GM12878 (cell line): ENCODE results near the gene RHOT1. TPM values are rescaled to one million over a fixed set of nuclear protein-coding genes. Genes with fewer than 3 reads are reported as not detected.

Experiments
- ATAC-seq: fragments of 200-7000 bp; cut with Tn5 transposase; 3 replicates; pipeline ENCODE4 v1.9.1; 2020; ENCODE audit warnings: mild to moderate bottlenecking, moderate library complexity
- BruUV-seq: library from RNA; stranded (reverse); fragments of 400-500 nt; replicated peaks from 2 replicates; lab custom pipeline; 2021; lab: Mats Ljungman, UMichigan
- CTCF ChIA-PET: fragments of 300-600 bp; sonication (Branson Sonifier 250); formaldehyde crosslinking; extraction: SDS; loops from one replicate; lab custom pipeline; 2021; ENCODE audit warnings: inconsistent platforms; lab: Yijun Ruan, JAX
- POLR2A ChIA-PET: fragments of 350-600 bp; formaldehyde crosslinking; extraction: SDS; loops from one replicate; lab custom pipeline; 2021; ENCODE audit warnings: inconsistent platforms; lab: Charles Lee
- RAD21 ChIA-PET: fragments of 300-600 bp; sonication (Branson Sonifier 250); formaldehyde crosslinking; loops from one replicate; lab custom pipeline; 2023; ENCODE audit warnings: antibody characterized with exemption; ENCODE audit not compliant: unreplicated experiment; lab: Charles Lee
- SMC1A ChIA-PET: fragments of 300-600 bp; sonication (Branson Sonifier 250); formaldehyde crosslinking; loops from one replicate; lab custom pipeline; 2023; ENCODE audit not compliant: unreplicated experiment, uncharacterized antibody; lab: Charles Lee
- DNase-seq: peaks from one replicate; pipeline ENCODE4 v3.0.0-alpha.2; 2011; ENCODE audit warnings: low read depth, low spot score
- FAIRE-seq: peaks from 3 replicates; lab custom pipeline; 2011; peaks lifted over from hg19 to GRCh38; lab: Jason Lieb, UNC
- H2AFZ ChIP-seq: 2 replicates; pipeline ENCODE4 v1.6.0; 2011; ENCODE audit warnings: low read depth, low read length, control low read depth; ENCODE audit not compliant: control insufficient read depth
- H3K27ac ChIP-seq: 2 replicates; pipeline ENCODE4 v1.5.1; 2011; ENCODE audit warnings: control low read depth; ENCODE audit not compliant: control insufficient read depth, insufficient read depth
- H3K27me3 ChIP-seq, 2 experiments: replicated peaks in 1 of 2; 2 replicates each; pipeline versions ENCODE4 v1.6.0 to v1.6.1; 2011; ENCODE audit warnings: low read length in 1 of 2; ENCODE audit not compliant: control insufficient read depth in 2 of 2, insufficient read depth in 2 of 2
- H3K36me3 ChIP-seq, 2 experiments: 2 replicates each; pipeline ENCODE4 v1.5.1; 2011; ENCODE audit warnings: low read length in 1 of 2; ENCODE audit not compliant: control insufficient read depth in 2 of 2, insufficient read depth in 2 of 2
- H3K4me1 ChIP-seq: 2 replicates; pipeline ENCODE4 v1.6.1; 2011; ENCODE audit warnings: mild to moderate bottlenecking, low read length, moderate library complexity, mixed read lengths; ENCODE audit not compliant: control insufficient read depth, insufficient read depth
- H3K4me2 ChIP-seq: 2 replicates; pipeline ENCODE4 v1.6.0; 2011; ENCODE audit warnings: control low read depth; ENCODE audit not compliant: control insufficient read depth, insufficient read depth
- H3K4me3 ChIP-seq: fragments of 200-600 bp; sonication (generic); 2 replicates; pipeline ENCODE4 v1.5.1; 2016
- H3K79me2 ChIP-seq: 2 replicates; pipeline ENCODE4 v1.6.0; 2011; ENCODE audit warnings: low read length; ENCODE audit not compliant: control insufficient read depth, insufficient read depth
- H3K9ac ChIP-seq: 2 replicates; pipeline ENCODE4 v1.8.0; 2011; ENCODE audit warnings: low read length, control low read depth, mixed read lengths; ENCODE audit not compliant: control insufficient read depth, insufficient read depth
- H3K9me3 ChIP-seq: replicated peaks from 3 replicates; pipeline ENCODE4 v1.5.1; 2011; ENCODE audit warnings: mild to moderate bottlenecking, low read length; ENCODE audit not compliant: control insufficient read depth, insufficient read depth
- H4K20me1 ChIP-seq: 2 replicates; pipeline ENCODE4 v1.6.0; 2011; ENCODE audit not compliant: control insufficient read depth, insufficient read depth
- BHLHE40 ChIP-seq, 2 experiments: fragments of 450-650 bp in 1 of 2; IDR thresholded peaks; 2 replicates each; pipeline ENCODE4 v1.6.1; 2011 to 2017; ENCODE audit warnings: low read depth in 2 of 2, borderline replicate concordance in 1 of 2, improper control_type of control experiment in 1 of 2, low read length in 1 of 2, mild to moderate bottlenecking in 1 of 2
- CHD2 ChIP-seq: IDR thresholded peaks from 2 replicates; pipeline ENCODE4 v1.6.1; 2011; ENCODE audit warnings: low read depth, low read length, improper control_type of control experiment, borderline replicate concordance
- DPF2 ChIP-seq: fragments of 450-650 bp; IDR thresholded peaks from 2 replicates; pipeline ENCODE4 v1.6.1; 2017; ENCODE audit warnings: mild to moderate bottlenecking
- EZH2 ChIP-seq: IDR thresholded peaks from 2 replicates; pipeline ENCODE4 v1.6.1; 2012; ENCODE audit warnings: low read depth, mild to moderate bottlenecking, control low read depth, inconsistent platforms, low read length, borderline replicate concordance; ENCODE audit not compliant: control insufficient read depth
- HDAC2 ChIP-seq: fragments of 200-600 bp; sonication (generic); IDR thresholded peaks from 2 replicates; pipeline ENCODE4 v1.6.1; 2017
- MEF2A ChIP-seq: IDR thresholded peaks from 2 replicates; pipeline ENCODE4 v1.6.1; 2011; ENCODE audit warnings: low read depth, mild to moderate bottlenecking, low read length, moderate library complexity; ENCODE audit not compliant: insufficient read depth
- YBX1 ChIP-seq: fragments of 450-650 bp; IDR thresholded peaks from 2 replicates; pipeline ENCODE4 v1.6.1; 2016; ENCODE audit warnings: antibody characterized with exemption
- ZBTB33 ChIP-seq: fragments of 450-650 bp; IDR thresholded peaks from 2 replicates; pipeline ENCODE4 v1.6.1; 2017; ENCODE audit warnings: mild to moderate bottlenecking
- ZNF24 ChIP-seq: fragments of 450-650 bp; IDR thresholded peaks from 2 replicates; pipeline ENCODE4 v1.6.1; 2017; ENCODE audit warnings: antibody characterized with exemption, mild to moderate bottlenecking
- ZNF384 ChIP-seq: IDR thresholded peaks from 2 replicates; pipeline ENCODE4 v1.6.1; 2012; ENCODE audit warnings: low read depth, mild to moderate bottlenecking, low read length, improper control_type of control experiment, borderline replicate concordance
- in situ Hi-C: fragments of 300-500 bp; cut with MboI; formaldehyde crosslinking; loops from 9 replicates; pipeline ENCODE4 v1.14.3; 2018; ENCODE audit warnings: mixed read lengths
- intact Hi-C: fragments of 100-400 bp; cut with micrococcal nuclease; formaldehyde crosslinking; loops from one replicate; pipeline ENCODE4 v1.14.2; 2022; ENCODE audit not compliant: unreplicated experiment
- polyA plus RNA-seq, 11 experiments: library from polyadenylated mRNA; depleted of rRNA in 4 of 11; unstranded in 6 of 11; stranded (reverse) in 5 of 11; fragments of >200 nt; fragmentation: Nextera tagmentation in 4 of 11; fragmentation: Illumina TruSeq in 1 of 11; extraction: Ambion mirVana in 4 of 11; extraction: Trizol in 1 of 11; gene quantifications; 1 replicate in 1 of 11; 2 replicates in 10 of 11; pipeline versions ENCODE4 v1.2.1 to v1.2.3, GENCODE V29; 2011 to 2016; ENCODE audit warnings: inconsistent platforms in 2 of 11, missing spikeins in 2 of 11, low read depth in 1 of 11
- total RNA-seq, 4 experiments: library from RNA; depleted of rRNA in 3 of 4; stranded (reverse); fragments of >200 nt in 3 of 4; fragmentation: Illumina TruSeq in 1 of 4; extraction: Trizol in 1 of 4; gene quantifications; 2 replicates each; pipeline versions ENCODE4 v1.2.1 to v1.2.3, GENCODE V29; 2013 to 2021

RHOT1 gene
- total and polyA plus RNA-seq, 10 of the 15 experiments (the other 5 are each of a cell fraction or from before 2014, with no cell fraction given) = 13.3 to 68.2 (median 22.8) TPM

GRCh38 chr17:32208436-32208835 is 66.1 kb downstream of the RHOT1 start:
- Histone ChIP-seq H2AFZ (no peak overlapping the region), H3K79me2 (no peaks in the 10 kb centered on the region), H3K4me1 (no peaks in the 10 kb centered on the region), H3K9ac (no peak overlapping the region), H3K4me3 (no peak overlapping the region), H3K27ac (no peak overlapping the region), H3K36me3 (peaks cover 0 to 10% of the 10 kb centered on the region in 2 experiments; a peak in 2 of 4 replicates), H4K20me1 (no peaks in the 10 kb centered on the region), H3K27me3 (no peaks in the 10 kb centered on the region), H3K9me3 (no peaks in the 10 kb centered on the region), H3K4me2 (no peak overlapping the region)
- ChIA-PET SMC1A (no interaction called here), CTCF (no interaction called here)
- DNase-seq = no peak
- intact Hi-C loops = no loop called here
- no TSS peak for BruUV-seq
- TF ChIP-seq ZNF384 (no peak), DPF2 (no peak), ZNF24 (no peak), EZH2 (no peak), ZBTB33 (no peak), MEF2A (no peak), YBX1 (no peak), BHLHE40 (IDR thresholded peaks at IDR 0.05; ENCODE audit: borderline replicate concordance in 1 of 2, low read depth in 2 of 2, low read length in 1 of 2) (no peak), CHD2 (no peak), HDAC2 (no peak)
- TF ChIP-seq, all 136 proteins: peak for 0
- no peak for FAIRE-seq
- POLR2A ChIA-PET = interaction anchor here (0.6 kb wide), 1 partner anchor 18 kb away, joined by 4 read pairs; no protein-coding TSS in a partner anchor
- RAD21 ChIA-PET = no interaction called here
- in situ Hi-C loops = no loop called here
- no peak for ATAC-seq
